PC-9 (cell line): Measurements from ENCODE around the gene MTG1. TPM values are rescaled to one million over a fixed set of nuclear protein-coding genes. Genes with fewer than 3 reads are reported as not detected.
"Not testable (repeated sequence)": the region's sequence is repeated elsewhere in the genome, so short reads cannot be mapped to it uniquely, and the experiment has no call there.

Source experiments
- BruUV-seq: library from RNA; stranded (reverse); fragments of 400-500 nt; replicated peaks from 2 replicates; lab custom pipeline; 2021; lab: Mats Ljungman, UMichigan
- CTCF ChIA-PET: fragments of 300-600 bp; sonication (Branson Sonifier 250); formaldehyde crosslinking; loops from one replicate; lab custom pipeline; 2022; ENCODE audit warnings: antibody characterized with exemption; lab: Charles Lee
- POLR2A ChIA-PET: fragments of 300-600 bp; sonication (Branson Sonifier 250); formaldehyde crosslinking; loops from one replicate; lab custom pipeline; 2022; ENCODE audit warnings: antibody characterized with exemption; ENCODE audit not compliant: unreplicated experiment; lab: Charles Lee
- DNase-seq, 2 experiments: peaks; one replicate each; pipeline versions ENCODE4 v3.0.0 to v3.0.0-alpha.2; 2015 to 2022; ENCODE audit warnings: mixed read lengths in 1 of 2
- H2AFZ ChIP-seq: fragments of 200-600 bp; sonication (generic); 2 replicates; pipeline ENCODE4 v1.8.1; 2017; ENCODE audit warnings: antibody characterized with exemption
- H3F3A ChIP-seq: fragments of 200-600 bp; sonication (generic); 2 replicates; pipeline ENCODE4 v1.8.1; 2017; ENCODE audit warnings: antibody characterized with exemption, mild to moderate bottlenecking, low read depth; ENCODE audit not compliant: insufficient read depth
- H3K27ac ChIP-seq: fragments of 200-600 bp; sonication (generic); 2 replicates; pipeline ENCODE4 v1.6.1; 2016; ENCODE audit warnings: mixed run types
- H3K27me3 ChIP-seq: fragments of 200-600 bp; sonication (generic); 2 replicates; pipeline ENCODE4 v1.6.1; 2016; ENCODE audit warnings: low read depth, mixed run types; ENCODE audit not compliant: insufficient read depth
- H3K36me3 ChIP-seq: fragments of 200-600 bp; sonication (generic); 2 replicates; pipeline ENCODE4 v1.6.1; 2016; ENCODE audit warnings: low read depth, mixed run types
- H3K4me1 ChIP-seq: fragments of 200-600 bp; sonication (generic); replicated peaks from 2 replicates; pipeline ENCODE4 v1.6.1; 2016; ENCODE audit warnings: mixed run types; ENCODE audit not compliant: insufficient read depth
- H3K4me2 ChIP-seq: fragments of 200-600 bp; sonication (generic); 2 replicates; pipeline ENCODE4 v1.6.1; 2017; ENCODE audit warnings: mixed run types
- H3K4me3 ChIP-seq: fragments of 200-600 bp; sonication (generic); 2 replicates; pipeline ENCODE4 v1.6.1; 2016; ENCODE audit warnings: mixed run types
- H3K79me2 ChIP-seq: fragments of 200-600 bp; sonication (generic); 2 replicates; pipeline ENCODE4 v1.6.1; 2017; ENCODE audit warnings: low read depth, mixed run types
- H3K9me2 ChIP-seq: fragments of 200-600 bp; sonication (generic); 2 replicates; pipeline ENCODE4 v1.8.1; 2017; ENCODE audit warnings: mild to moderate bottlenecking; ENCODE audit not compliant: insufficient read depth
- H3K9me3 ChIP-seq: fragments of 200-600 bp; sonication (generic); 2 replicates; pipeline ENCODE4 v1.8.1; 2016; ENCODE audit warnings: low read depth; ENCODE audit not compliant: insufficient read depth
- H4K20me1 ChIP-seq: fragments of 200-600 bp; sonication (generic); 2 replicates; pipeline ENCODE4 v1.8.1; 2017; ENCODE audit not compliant: insufficient read depth
- CTCF ChIP-seq: fragments of 200-600 bp; sonication (generic); conservative IDR thresholded peaks from 2 replicates; pipeline ENCODE4 v1.6.1; 2017; ENCODE audit warnings: mixed run types, antibody characterized with exemption, mild to moderate bottlenecking, moderate library complexity
- EZH2 ChIP-seq: fragments of 200-600 bp; sonication (generic); IDR thresholded peaks from 2 replicates; pipeline ENCODE4 v1.8.0; 2017; ENCODE audit warnings: antibody characterized with exemption, low read depth
- intact Hi-C: fragments of 100-400 bp; cut with micrococcal nuclease; formaldehyde crosslinking; loops from one replicate; pipeline ENCODE4 v1.10.0; 2022; ENCODE audit not compliant: unreplicated experiment
- total RNA-seq: library from RNA; stranded (reverse); gene quantifications from 2 replicates; pipeline ENCODE4 v1.2.3, GENCODE V29; 2021

The MTG1 gene
- total RNA-seq, 1 experiment from 2014 or later = 33.0 TPM

- no peaks in the 10 kb centered on the region for H3K27me3 ChIP-seq
- H2AFZ ChIP-seq = no peak overlapping the region
- ChIA-PET POLR2A (no interaction called here), CTCF (no interaction called here)
- no peaks in the 10 kb centered on the region for H3K36me3 ChIP-seq
- BruUV-seq = no TSS peak
- H4K20me1 ChIP-seq = no peaks in the 10 kb centered on the region
- TF ChIP-seq CTCF (no peak), EZH2 (no peak)
- no peaks in the 10 kb centered on the region for H3K9me2 ChIP-seq
- intact Hi-C loops = no loop called here
- H3F3A ChIP-seq = no peaks in the 10 kb centered on the region
- H3K4me1 ChIP-seq = no peaks in the 10 kb centered on the region
- no peaks in the 10 kb centered on the region for H3K79me2 ChIP-seq
- no peaks in the 10 kb centered on the region for H3K9me3 ChIP-seq
- no peak overlapping the region for H3K4me3 ChIP-seq
- H3K4me2 ChIP-seq = no peak overlapping the region
- DNase-seq = no peak
- H3K27ac ChIP-seq = no peak overlapping the region
Measured at GRCh38 chr10:133365461-133366129, 28.4 kb upstream of the MTG1 start.

DNA sequence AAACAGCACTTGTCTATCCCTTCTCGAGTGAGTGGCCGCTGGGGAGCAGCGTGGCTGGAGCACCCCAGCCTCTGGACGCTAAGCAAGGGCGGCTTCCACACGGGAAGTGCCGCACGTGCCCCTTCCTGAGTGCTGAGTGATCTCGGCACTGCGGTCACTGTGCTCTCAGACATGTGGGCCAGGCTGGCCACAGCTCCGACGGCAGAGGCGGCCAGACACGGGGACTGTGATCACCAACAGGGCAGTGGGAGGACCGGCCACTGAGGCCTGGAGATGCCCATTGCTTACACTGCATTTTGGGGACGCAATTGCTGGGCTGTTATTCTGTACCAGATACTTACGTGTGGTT is 27.9 kb upstream of the MTG1 start:
- intact Hi-C loops = no loop called here
- Histone ChIP-seq H3K4me2 (no peak overlapping the region), H3K4me3 (no peak overlapping the region), H3K27me3 (no peaks in the 10 kb centered on the region), H3K36me3 (no peaks in the 10 kb centered on the region), H3K27ac (no peak overlapping the region), H3K79me2 (no peaks in the 10 kb centered on the region), H2AFZ (no peak overlapping the region), H3F3A (no peaks in the 10 kb centered on the region), H3K9me3 (no peaks in the 10 kb centered on the region), H3K9me2 (no peaks in the 10 kb centered on the region), H4K20me1 (no peaks in the 10 kb centered on the region), H3K4me1 (no peaks in the 10 kb centered on the region)
- no peak for DNase-seq
- no TSS peak for BruUV-seq
- ChIA-PET CTCF (no interaction called here), POLR2A (no interaction called here)
- TF ChIP-seq EZH2 (no peak), CTCF (no peak)

GRCh38 chr10:133366751-133367150 is 27.2 kb upstream of the MTG1 start:
- ChIA-PET POLR2A (no interaction called here), CTCF (no interaction called here)
- Histone ChIP-seq H3K4me3 (no peak overlapping the region), H3K4me2 (no peak overlapping the region), H3K27me3 (no peaks in the 10 kb centered on the region), H3K27ac (no peak overlapping the region), H2AFZ (no peak overlapping the region), H3K9me2 (no peaks in the 10 kb centered on the region), H3K79me2 (0 out of 2 replicates have a peak, but pooled peaks cover under 1% of the 10 kb centered on the region), H3K4me1 (no peaks in the 10 kb centered on the region), H4K20me1 (no peaks in the 10 kb centered on the region), H3K9me3 (no peaks in the 10 kb centered on the region), H3F3A (no peaks in the 10 kb centered on the region), H3K36me3 (no peaks in the 10 kb centered on the region)
- no peak for DNase-seq
- no TSS peak for BruUV-seq
- intact Hi-C loops = no loop called here
- TF ChIP-seq EZH2 (no peak), CTCF (no peak)

- intact Hi-C loops, H3K4me1 ChIP-seq, H3K27me3 ChIP-seq, H3K4me3 ChIP-seq, H4K20me1 ChIP-seq, H3K79me2 ChIP-seq, H2AFZ ChIP-seq, POLR2A ChIA-PET, H3K9me2 ChIP-seq, BruUV-seq, H3K36me3 ChIP-seq, H3K27ac ChIP-seq, H3K4me2 ChIP-seq, H3K9me3 ChIP-seq, CTCF ChIA-PET, H3F3A ChIP-seq, DNase-seq: not testable (repeated sequence)
Measured at GRCh38 chr10:133367461-133367860, 26.5 kb upstream of the MTG1 start.
